Measurements from ENCODE around the gene ANKRD65. TPM values are rescaled to one million over a fixed set of nuclear protein-coding genes. Genes with fewer than 3 reads are reported as not detected.

ANKRD65 gene
- total RNA-seq, 4 donors from 2014 or later, result 13.8 to 32.6 (median 19.4) TPM

DNA sequence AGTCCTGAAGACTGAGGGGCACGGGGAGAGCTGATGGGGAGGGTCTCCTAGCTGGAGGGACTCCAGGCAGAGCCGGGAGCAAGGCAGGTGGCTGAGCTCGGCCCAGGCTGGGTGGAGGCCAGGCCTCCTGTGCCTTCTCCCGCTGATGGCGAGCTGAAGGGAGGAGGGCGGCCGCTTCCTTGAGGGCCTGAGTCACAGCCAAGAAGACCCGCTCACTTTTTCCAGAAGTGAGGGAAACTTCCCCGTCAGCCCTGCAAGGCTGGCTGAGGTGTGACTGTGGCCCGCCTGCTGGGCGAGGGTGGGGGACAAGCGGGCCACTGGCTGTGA lies 12.7 kb upstream of the ANKRD65 start:
- H3K4me3 ChIP-seq, result peak overlapping the region in 3 of 4 donors; percentile 23 to 72 (median 28)
- 0 to 14% methylated on average over 3 to 6 of the region's 12 CpGs for WGBS, 2 donors
- H3K4me1 ChIP-seq, result peaks cover 10 to 96% (median 79%) of the 10 kb centered on the region in 4 donors
- peaks cover 0 to 3% (median 0%) of the 10 kb centered on the region in 3 donors for H3K36me3 ChIP-seq
- H3K27me3 ChIP-seq, result peaks cover 0 to 6% of the 10 kb centered on the region in 2 donors
- TF ChIP-seq, protein P1, sequence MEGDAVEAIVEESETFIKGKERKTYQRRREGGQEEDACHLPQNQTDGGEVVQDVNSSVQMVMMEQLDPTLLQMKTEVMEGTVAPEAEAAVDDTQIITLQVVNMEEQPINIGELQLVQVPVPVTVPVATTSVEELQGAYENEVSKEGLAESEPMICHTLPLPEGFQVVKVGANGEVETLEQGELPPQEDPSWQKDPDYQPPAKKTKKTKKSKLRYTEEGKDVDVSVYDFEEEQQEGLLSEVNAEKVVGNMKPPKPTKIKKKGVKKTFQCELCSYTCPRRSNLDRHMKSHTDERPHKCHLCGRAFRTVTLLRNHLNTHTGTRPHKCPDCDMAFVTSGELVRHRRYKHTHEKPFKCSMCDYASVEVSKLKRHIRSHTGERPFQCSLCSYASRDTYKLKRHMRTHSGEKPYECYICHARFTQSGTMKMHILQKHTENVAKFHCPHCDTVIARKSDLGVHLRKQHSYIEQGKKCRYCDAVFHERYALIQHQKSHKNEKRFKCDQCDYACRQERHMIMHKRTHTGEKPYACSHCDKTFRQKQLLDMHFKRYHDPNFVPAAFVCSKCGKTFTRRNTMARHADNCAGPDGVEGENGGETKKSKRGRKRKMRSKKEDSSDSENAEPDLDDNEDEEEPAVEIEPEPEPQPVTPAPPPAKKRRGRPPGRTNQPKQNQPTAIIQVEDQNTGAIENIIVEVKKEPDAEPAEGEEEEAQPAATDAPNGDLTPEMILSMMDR (IDR thresholded peaks at IDR 0.05), result no peak
- TF ChIP-seq POLR2A (IDR thresholded peaks at IDR 0.05) (no peak), EP300 (IDR thresholded peaks at IDR 0.05) (no peak)
- H3K9me3 ChIP-seq, result no peaks in the 10 kb centered on the region
- peak overlapping the region; percentile 49 to 99 (median 86) for H3K27ac ChIP-seq
- DNase-seq (ENCODE audit: low spot score in 2 of 2), result no peak

DNA sequence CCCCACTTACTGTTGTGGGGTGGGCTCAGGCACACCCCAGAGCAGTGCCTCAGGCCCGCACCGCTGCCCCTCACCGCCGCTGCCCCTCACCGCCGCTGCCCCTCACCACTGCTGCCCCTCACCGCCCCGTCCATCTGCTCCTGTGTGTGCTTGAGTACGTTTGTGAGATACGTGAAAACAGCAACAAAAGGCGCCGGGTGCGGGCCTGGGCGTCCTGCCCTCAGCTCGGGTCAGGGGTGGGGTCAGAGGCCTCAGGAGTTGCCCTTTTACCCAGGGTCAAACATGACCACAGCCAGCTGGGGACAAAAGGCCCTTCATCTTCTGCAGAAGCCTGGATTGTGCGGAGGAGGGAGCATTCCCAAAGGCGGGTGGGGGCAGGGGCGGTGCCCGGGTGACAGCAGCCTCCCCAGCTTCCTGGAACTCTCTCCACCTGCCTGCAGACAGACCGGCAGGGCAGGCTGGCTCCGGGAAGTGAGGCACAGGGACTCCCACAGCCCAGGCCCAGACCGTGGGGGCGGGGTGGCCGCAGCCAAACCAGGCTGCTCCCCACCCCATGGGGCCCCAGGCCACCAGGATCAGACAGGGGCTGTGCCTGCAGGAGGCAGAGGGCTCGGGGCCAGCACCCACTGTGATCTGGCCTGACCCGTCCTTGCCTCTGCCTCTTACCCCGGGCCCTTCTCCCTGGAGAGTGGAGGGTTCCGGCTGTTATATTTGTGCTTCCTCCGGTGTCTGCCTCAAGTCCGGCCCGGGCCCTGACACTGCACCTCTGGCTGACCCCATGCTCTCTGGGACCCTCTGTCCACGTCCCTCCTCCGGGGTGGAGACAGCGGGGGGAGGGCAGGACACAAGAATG lies 12.1 kb upstream of the ANKRD65 start:
- WGBS, 2 donors, result 22 to 30% methylated on average over 24 to 31 of the region's 34 CpGs
- peak overlapping the region; percentile 49 to 99 (median 86) for H3K27ac ChIP-seq
- H3K4me1 ChIP-seq, result peaks cover 10 to 96% (median 79%) of the 10 kb centered on the region in 4 donors
- no peaks in the 10 kb centered on the region for H3K36me3 ChIP-seq
- TF ChIP-seq EP300 (IDR thresholded peaks at IDR 0.05) (peak in 1 of 2 donors; percentile 91), POLR2A (IDR thresholded peaks at IDR 0.05) (peak in 1 of 2 donors; percentile 29)
- TF ChIP-seq, protein P1 (IDR thresholded peaks at IDR 0.05), result peak in 1 of 5 experiments; percentile 12
- no peaks in the 10 kb centered on the region for H3K9me3 ChIP-seq
- DNase-seq (ENCODE audit: low spot score in 2 of 2), result peak; percentile 47 to 57
- peaks cover 0 to 6% of the 10 kb centered on the region in 2 donors for H3K27me3 ChIP-seq
- H3K4me3 ChIP-seq, result peak overlapping the region in 3 of 4 donors; percentile 23 to 72 (median 28)

DNA sequence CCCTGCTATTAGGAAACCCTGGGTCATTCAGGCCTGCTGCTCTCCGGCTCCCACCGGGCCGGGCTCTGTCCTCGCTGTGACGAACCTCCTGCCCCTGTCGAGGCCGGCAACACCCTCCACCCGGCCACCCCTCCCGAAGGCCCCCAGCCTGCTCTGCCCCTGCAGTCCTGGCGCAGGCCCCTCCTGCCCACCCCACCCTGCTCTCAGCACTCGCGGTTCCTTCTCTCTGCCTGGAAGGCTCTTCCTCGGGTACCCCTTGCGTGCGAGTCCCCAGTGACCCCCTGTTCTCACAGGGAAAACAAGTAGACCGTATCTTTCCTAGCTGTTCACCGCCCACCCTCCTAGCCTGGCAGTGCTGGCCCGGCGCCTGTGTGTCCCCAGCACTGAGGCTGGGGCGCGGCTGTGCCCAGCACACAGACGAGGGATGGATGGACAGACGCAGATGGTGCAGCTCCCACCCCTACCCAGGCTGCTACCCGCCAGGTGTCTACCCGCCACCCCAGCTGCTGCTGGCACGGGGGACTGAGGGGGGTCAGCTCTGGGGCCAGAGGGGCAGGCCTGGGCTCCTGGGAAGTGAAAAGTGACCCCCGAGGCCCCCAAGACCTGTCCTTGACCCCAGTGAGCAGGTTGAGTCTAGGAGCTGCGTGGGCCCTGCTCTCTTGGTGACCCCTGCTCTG lies 11.3 kb upstream of the ANKRD65 start:
- WGBS, 2 donors, result 37 to 49% methylated on average over 24 to 27 of the region's 28 CpGs
- DNase-seq (ENCODE audit: low spot score in 2 of 2), result no peak
- no peaks in the 10 kb centered on the region for H3K36me3 ChIP-seq
- peak overlapping the region; percentile 49 to 99 (median 86) for H3K27ac ChIP-seq
- TF ChIP-seq, protein P1 (IDR thresholded peaks at IDR 0.05), result no peak
- TF ChIP-seq EP300 (IDR thresholded peaks at IDR 0.05) (peak in 1 of 2 donors; percentile 75), POLR2A (IDR thresholded peaks at IDR 0.05) (no peak)
- H3K9me3 ChIP-seq, result no peaks in the 10 kb centered on the region
- peaks cover 10 to 90% (median 72%) of the 10 kb centered on the region in 4 donors for H3K4me1 ChIP-seq
- peaks cover 0 to 6% of the 10 kb centered on the region in 2 donors for H3K27me3 ChIP-seq
- H3K4me3 ChIP-seq, result peak overlapping the region in 2 of 4 donors; percentile 7 to 72

DNA sequence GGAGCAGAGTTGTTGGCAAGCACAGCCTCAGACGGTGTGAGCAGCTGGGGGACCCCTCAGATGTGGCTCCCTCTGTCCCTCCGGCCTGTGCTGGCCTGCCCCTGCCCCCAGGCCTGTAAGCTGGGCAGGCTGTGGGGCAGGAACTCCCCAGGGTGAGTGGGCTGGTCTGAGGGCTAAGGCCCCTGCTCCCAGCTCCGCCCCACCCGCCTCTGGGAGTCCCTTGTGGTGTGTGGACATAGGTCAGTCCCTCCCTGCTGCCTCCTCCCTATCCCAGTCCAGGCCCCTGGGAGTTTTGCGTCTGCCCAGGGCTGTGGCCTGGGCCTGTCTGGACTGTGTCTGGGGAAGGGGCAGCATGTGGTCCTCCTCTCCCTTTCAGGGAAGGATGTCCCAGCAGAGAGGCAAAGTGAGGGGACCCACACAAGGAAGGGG lies 10.8 kb upstream of the ANKRD65 start:
- no peak for DNase-seq (ENCODE audit: low spot score in 2 of 2)
- Histone ChIP-seq H3K4me1 (peaks cover 10 to 90% (median 69%) of the 10 kb centered on the region in 4 donors), H3K27me3 (peaks cover 0 to 6% of the 10 kb centered on the region in 2 donors), H3K36me3 (no peaks in the 10 kb centered on the region), H3K9me3 (no peaks in the 10 kb centered on the region), H3K27ac (peak overlapping the region; percentile 49 to 99 (median 86)), H3K4me3 (peak overlapping the region in 3 of 4 donors; percentile 6 to 72 (median 8))
- no peak for TF ChIP-seq POLR2A (IDR thresholded peaks at IDR 0.05)
- TF ChIP-seq EP300 (IDR thresholded peaks at IDR 0.05), result peak in 1 of 2 donors; percentile 36
- WGBS, 2 donors, result 20 to 26% methylated on average over 3 of the region's 5 CpGs

DNA sequence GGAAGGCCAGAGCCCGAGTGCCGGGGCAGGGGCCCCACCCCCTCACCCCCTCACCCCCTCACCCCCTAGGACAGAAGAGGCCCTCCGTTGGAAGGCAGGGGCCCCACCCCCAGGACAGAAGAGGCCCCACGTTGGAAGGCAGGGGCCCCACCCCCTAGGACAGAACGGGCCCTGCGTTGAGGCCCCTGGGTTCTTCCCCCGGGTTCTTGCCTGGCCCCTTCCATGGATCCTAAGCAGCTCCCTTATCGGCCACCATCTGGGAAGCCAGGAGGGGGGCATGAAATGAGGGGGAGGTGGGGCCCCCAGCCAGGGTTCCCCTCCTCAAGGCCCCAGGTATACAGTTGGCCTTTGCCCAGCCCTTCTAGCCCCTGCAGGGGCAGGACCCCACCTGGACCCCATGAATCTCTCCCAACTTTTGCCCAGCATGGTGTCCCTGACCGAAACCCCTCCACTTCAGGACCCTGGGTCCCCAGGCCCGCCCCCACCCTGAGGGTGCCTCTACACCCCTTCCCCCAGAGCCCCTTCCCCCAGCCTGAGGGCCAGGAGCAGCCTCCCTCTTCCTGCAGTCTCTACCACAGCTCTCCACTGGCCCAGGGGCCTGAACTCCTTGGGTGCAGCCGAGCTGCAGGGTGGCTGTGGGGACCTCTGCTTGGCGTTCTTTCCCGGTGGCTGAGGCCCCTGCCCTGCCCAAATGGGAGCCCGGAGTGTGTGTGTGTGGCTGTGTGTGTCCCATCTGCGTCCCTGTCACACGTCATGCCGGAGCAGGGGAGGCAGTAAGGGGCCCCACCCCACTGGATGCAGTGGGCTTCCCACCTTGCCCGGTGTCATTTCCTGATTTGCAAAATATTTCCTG lies 10.1 kb upstream of the ANKRD65 start:
- H3K9me3 ChIP-seq, result no peaks in the 10 kb centered on the region
- H3K36me3 ChIP-seq, result no peaks in the 10 kb centered on the region
- TF ChIP-seq EP300 (IDR thresholded peaks at IDR 0.05) (no peak), POLR2A (IDR thresholded peaks at IDR 0.05) (no peak)
- TF ChIP-seq, protein P1 (IDR thresholded peaks at IDR 0.05), result no peak
- peaks cover 10 to 90% (median 70%) of the 10 kb centered on the region in 4 donors for H3K4me1 ChIP-seq
- DNase-seq (ENCODE audit: low spot score in 2 of 2), result no peak
- peak overlapping the region in 3 of 4 donors; percentile 6 to 72 (median 8) for H3K4me3 ChIP-seq
- H3K27me3 ChIP-seq, result peaks cover 0 to 10% of the 10 kb centered on the region in 2 donors
- WGBS, 2 donors, result 22 to 29% methylated on average over 8 to 9 of the region's 18 CpGs
- H3K27ac ChIP-seq, result peak overlapping the region; percentile 49 to 99 (median 86)
